Activated CD8-positive, alpha-beta memory T cell treated with anti-CD3 and anti-CD28 coated beads for 48 hours (primary cell): ENCODE measurements around the gene DUX4.
"Not testable (repeated sequence)": the region's sequence is repeated elsewhere in the genome, so short reads cannot be mapped to it uniquely, and the experiment has no call there.

Source experiments
- DNase-seq, 3 experiments: peaks; one replicate each; pipeline ENCODE4 v3.0.0-alpha.2; 2020; ENCODE audit warnings: low read depth in 2 of 3, low spot score in 2 of 3

The DUX4 gene

GRCh38 chr4:190173428-190173827, at the start of gene DUX4:
Gene DUX4 (plus strand): TSS chr4:190173774. CDS start chr4:190173774, 0 bp downstream.
- not testable (repeated sequence) for DNase-seq

GRCh38 chr4:190175436-190175835, 1.9 kb downstream of the DUX4 start:
- not testable (repeated sequence) for DNase-seq

GRCh38 chr4:190177727-190178605, 4.4 kb downstream of the DUX4 start:
- DNase-seq, result not testable (repeated sequence)

GRCh38 chr4:190178606-190178990, 5.0 kb downstream of the DUX4 start:
- not testable (repeated sequence) for DNase-seq

- DNase-seq, result not testable (repeated sequence)
Measured at GRCh38 chr4:190179030-190179739, 5.6 kb downstream of the DUX4 start.

- DNase-seq, result not testable (repeated sequence)
Measured at GRCh38 chr4:190179740-190180094, 6.1 kb downstream of the DUX4 start.

- DNase-seq, result not testable (repeated sequence)
Measured at GRCh38 chr4:190180947-190181346, 7.4 kb downstream of the DUX4 start.

GRCh38 chr4:190181481-190182100, 8.0 kb downstream of the DUX4 start:
- not testable (repeated sequence) for DNase-seq

GRCh38 chr4:190203510-190203909, 29.9 kb downstream of the DUX4 start:
- DNase-seq, result not testable (repeated sequence)
